Measurements from ENCODE around the gene MISP.

The MISP gene

GRCh38 chr19:752652-753517 is 2.0 kb downstream of the MISP start:
- Histone ChIP-seq H3K27me3 (ENCODE audit: insufficient read depth, low read length) (no peaks in the 10 kb centered on the region), H3K27ac (ENCODE audit: low read length) (no peak overlapping the region), H3K9me3 (ENCODE audit: insufficient read depth, low read depth, low read length) (0 out of 2 replicates have a peak, but pooled peaks cover 2% of the 10 kb centered on the region), H3K9ac (ENCODE audit: low read depth, low read length) (no peak overlapping the region), H3K36me3 (ENCODE audit: insufficient read depth, low read depth, low read length) (no peaks in the 10 kb centered on the region), H3K4me3 (ENCODE audit: low read length) (no peak overlapping the region), H3K4me1 (ENCODE audit: insufficient read depth, low read length) (no peaks in the 10 kb centered on the region)

GRCh38 chr19:754530-754929 is 3.6 kb downstream of the MISP start:
- Histone ChIP-seq H3K27me3 (ENCODE audit: insufficient read depth, low read length) (no peaks in the 10 kb centered on the region), H3K4me3 (ENCODE audit: low read length) (no peak overlapping the region), H3K27ac (ENCODE audit: low read length) (no peak overlapping the region), H3K9ac (ENCODE audit: low read depth, low read length) (no peak overlapping the region), H3K4me1 (ENCODE audit: insufficient read depth, low read length) (no peaks in the 10 kb centered on the region), H3K36me3 (ENCODE audit: insufficient read depth, low read depth, low read length) (no peaks in the 10 kb centered on the region), H3K9me3 (ENCODE audit: insufficient read depth, low read depth, low read length) (0 out of 2 replicates have a peak, but pooled peaks cover 2% of the 10 kb centered on the region)

- Histone ChIP-seq H3K4me1 (ENCODE audit: insufficient read depth, low read length) (no peaks in the 10 kb centered on the region), H3K36me3 (ENCODE audit: insufficient read depth, low read depth, low read length) (no peaks in the 10 kb centered on the region), H3K9me3 (ENCODE audit: insufficient read depth, low read depth, low read length) (0 out of 2 replicates have a peak, but pooled peaks cover 2% of the 10 kb centered on the region), H3K9ac (ENCODE audit: low read depth, low read length) (no peak overlapping the region), H3K27ac (ENCODE audit: low read length) (no peak overlapping the region), H3K27me3 (ENCODE audit: insufficient read depth, low read length) (no peaks in the 10 kb centered on the region), H3K4me3 (ENCODE audit: low read length) (no peak overlapping the region)
Measured at GRCh38 chr19:755063-755462, 4.2 kb downstream of the MISP start.

- Histone ChIP-seq H3K9me3 (ENCODE audit: insufficient read depth, low read depth, low read length) (0 out of 2 replicates have a peak, but pooled peaks cover 2% of the 10 kb centered on the region), H3K36me3 (ENCODE audit: insufficient read depth, low read depth, low read length) (no peaks in the 10 kb centered on the region), H3K27ac (ENCODE audit: low read length) (no peak overlapping the region), H3K27me3 (ENCODE audit: insufficient read depth, low read length) (no peaks in the 10 kb centered on the region), H3K4me1 (ENCODE audit: insufficient read depth, low read length) (no peaks in the 10 kb centered on the region), H3K4me3 (ENCODE audit: low read length) (no peak overlapping the region), H3K9ac (ENCODE audit: low read depth, low read length) (no peak overlapping the region)
Measured at GRCh38 chr19:756236-756635, 5.3 kb downstream of the MISP start.

- no peak overlapping the region for H3K27ac ChIP-seq (ENCODE audit: low read length)
- no peak overlapping the region for H3K4me3 ChIP-seq (ENCODE audit: low read length)
Measured at GRCh38 chr19:756821-757688, 6.1 kb downstream of the MISP start.

GRCh38 chr19:757811-758668 is 7.1 kb downstream of the MISP start:
- Histone ChIP-seq H3K27me3 (ENCODE audit: insufficient read depth, low read length) (no peaks in the 10 kb centered on the region), H3K36me3 (ENCODE audit: insufficient read depth, low read depth, low read length) (no peaks in the 10 kb centered on the region), H3K9ac (ENCODE audit: low read depth, low read length) (no peak overlapping the region), H3K27ac (ENCODE audit: low read length) (no peak overlapping the region), H3K9me3 (ENCODE audit: insufficient read depth, low read depth, low read length) (0 out of 2 replicates have a peak, but pooled peaks cover 2% of the 10 kb centered on the region), H3K4me1 (ENCODE audit: insufficient read depth, low read length) (no peaks in the 10 kb centered on the region), H3K4me3 (ENCODE audit: low read length) (no peak overlapping the region)

More at GRCh38 chr19:756821-757688, 6.1 kb downstream of the MISP start:
- no peaks in the 10 kb centered on the region for H3K27me3 ChIP-seq (ENCODE audit: insufficient read depth, low read length)
- H3K4me1 ChIP-seq (ENCODE audit: insufficient read depth, low read length) = no peaks in the 10 kb centered on the region
- 0 out of 2 replicates have a peak, but pooled peaks cover 2% of the 10 kb centered on the region for H3K9me3 ChIP-seq (ENCODE audit: insufficient read depth, low read depth, low read length)
- no peak overlapping the region for H3K9ac ChIP-seq (ENCODE audit: low read depth, low read length)
- no peaks in the 10 kb centered on the region for H3K36me3 ChIP-seq (ENCODE audit: insufficient read depth, low read depth, low read length)

- no peak overlapping the region for H3K4me3 ChIP-seq (ENCODE audit: low read length)
- no peaks in the 10 kb centered on the region for H3K36me3 ChIP-seq (ENCODE audit: insufficient read depth, low read depth, low read length)
- no peaks in the 10 kb centered on the region for H3K27me3 ChIP-seq (ENCODE audit: insufficient read depth, low read length)
- H3K9ac ChIP-seq (ENCODE audit: low read depth, low read length) = no peak overlapping the region
- no peaks in the 10 kb centered on the region for H3K4me1 ChIP-seq (ENCODE audit: insufficient read depth, low read length)
- H3K27ac ChIP-seq (ENCODE audit: low read length) = no peak overlapping the region
- H3K9me3 ChIP-seq (ENCODE audit: insufficient read depth, low read depth, low read length) = no peaks in the 10 kb centered on the region
Measured at GRCh38 chr19:763181-763580, 12.3 kb downstream of the MISP start.

- Histone ChIP-seq H3K4me1 (ENCODE audit: insufficient read depth, low read length) (no peaks in the 10 kb centered on the region), H3K9me3 (ENCODE audit: insufficient read depth, low read depth, low read length) (no peaks in the 10 kb centered on the region), H3K9ac (ENCODE audit: low read depth, low read length) (no peak overlapping the region), H3K36me3 (ENCODE audit: insufficient read depth, low read depth, low read length) (no peaks in the 10 kb centered on the region), H3K27ac (ENCODE audit: low read length) (no peak overlapping the region), H3K27me3 (ENCODE audit: insufficient read depth, low read length) (no peaks in the 10 kb centered on the region), H3K4me3 (ENCODE audit: low read length) (no peak overlapping the region)
Measured at GRCh38 chr19:763869-764268, 13.0 kb downstream of the MISP start.

- no peaks in the 10 kb centered on the region for H3K4me1 ChIP-seq (ENCODE audit: insufficient read depth, low read length)
- H3K27ac ChIP-seq (ENCODE audit: low read length) = no peak overlapping the region
- no peaks in the 10 kb centered on the region for H3K36me3 ChIP-seq (ENCODE audit: insufficient read depth, low read depth, low read length)
- H3K4me3 ChIP-seq (ENCODE audit: low read length) = no peak overlapping the region
- no peaks in the 10 kb centered on the region for H3K27me3 ChIP-seq (ENCODE audit: insufficient read depth, low read length)
- no peak overlapping the region for H3K9ac ChIP-seq (ENCODE audit: low read depth, low read length)
- no peaks in the 10 kb centered on the region for H3K9me3 ChIP-seq (ENCODE audit: insufficient read depth, low read depth, low read length)
Measured at GRCh38 chr19:764301-764700, 13.4 kb downstream of the MISP start.

GRCh38 chr19:765179-765738 is 14.3 kb downstream of the MISP start:
- H3K9me3 ChIP-seq (ENCODE audit: insufficient read depth, low read depth, low read length) = no peaks in the 10 kb centered on the region
- H3K9ac ChIP-seq (ENCODE audit: low read depth, low read length) = no peak overlapping the region
- H3K36me3 ChIP-seq (ENCODE audit: insufficient read depth, low read depth, low read length) = no peaks in the 10 kb centered on the region
- no peak overlapping the region for H3K27ac ChIP-seq (ENCODE audit: low read length)
- no peaks in the 10 kb centered on the region for H3K4me1 ChIP-seq (ENCODE audit: insufficient read depth, low read length)
- H3K27me3 ChIP-seq (ENCODE audit: insufficient read depth, low read length) = no peaks in the 10 kb centered on the region
- H3K4me3 ChIP-seq (ENCODE audit: low read length) = no peak overlapping the region

- no peak overlapping the region for H3K9ac ChIP-seq (ENCODE audit: low read depth, low read length)
- no peaks in the 10 kb centered on the region for H3K9me3 ChIP-seq (ENCODE audit: insufficient read depth, low read depth, low read length)
- no peak overlapping the region for H3K4me3 ChIP-seq (ENCODE audit: low read length)
- H3K4me1 ChIP-seq (ENCODE audit: insufficient read depth, low read length) = no peaks in the 10 kb centered on the region
- no peaks in the 10 kb centered on the region for H3K36me3 ChIP-seq (ENCODE audit: insufficient read depth, low read depth, low read length)
- H3K27me3 ChIP-seq (ENCODE audit: insufficient read depth, low read length) = no peaks in the 10 kb centered on the region
- no peak overlapping the region for H3K27ac ChIP-seq (ENCODE audit: low read length)
Measured at GRCh38 chr19:768424-768823, 17.5 kb downstream of the MISP start.

Data from iPS-20b (cell line).